ENCODE results near the gene WAS.
"Not testable (repeated sequence)": the region's sequence is repeated elsewhere in the genome, so short reads cannot be mapped to it uniquely, and the experiment has no call there.

The WAS gene

DNA sequence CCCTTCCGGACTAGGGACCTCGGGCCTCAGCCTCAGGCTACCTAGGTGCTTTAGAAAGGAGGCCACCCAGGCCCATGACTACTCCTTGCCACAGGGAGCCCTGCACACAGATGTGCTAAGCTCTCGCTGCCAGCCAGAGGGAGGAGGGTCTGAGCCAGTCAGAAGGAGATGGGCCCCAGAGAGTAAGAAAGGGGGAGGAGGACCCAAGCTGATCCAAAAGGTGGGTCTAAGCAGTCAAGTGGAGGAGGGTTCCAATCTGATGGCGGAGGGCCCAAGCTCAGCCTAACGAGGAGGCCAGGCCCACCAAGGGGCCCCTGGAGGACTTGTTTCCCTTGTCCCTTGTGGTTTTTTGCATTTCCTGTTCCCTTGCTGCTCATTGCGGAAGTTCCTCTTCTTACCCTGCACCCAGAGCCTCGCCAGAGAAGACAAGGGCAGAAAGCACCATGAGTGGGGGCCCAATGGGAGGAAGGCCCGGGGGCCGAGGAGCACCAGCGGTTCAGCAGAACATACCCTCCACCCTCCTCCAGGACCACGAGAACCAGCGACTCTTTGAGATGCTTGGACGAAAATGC is at the start of gene WAS:
WAS (plus strand) TSS at position 389 of the 572 bp plus-strand sequence; CDS start at position 444, 55 bp downstream.
- peak; percentile 31 for DNase-seq (ENCODE audit: low spot score)

DNA sequence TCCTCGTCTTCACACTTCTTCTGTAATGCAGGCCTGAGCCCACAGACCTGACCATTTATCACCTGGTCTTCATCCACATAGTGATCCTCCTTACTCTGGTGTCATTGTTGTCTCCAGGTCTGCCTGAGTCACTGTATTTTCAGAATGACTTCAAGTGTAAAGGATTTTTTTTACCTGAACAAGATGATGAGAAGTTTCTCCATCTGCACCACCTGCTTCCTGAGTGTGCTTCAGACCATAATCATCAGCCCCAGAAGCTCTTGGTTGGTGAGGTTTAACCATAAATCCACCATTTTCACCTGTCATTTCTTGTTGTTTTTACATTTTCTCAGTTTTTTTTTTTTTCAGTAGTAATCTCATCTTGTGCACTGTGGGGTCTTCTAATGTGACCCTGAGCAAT is 47.3 kb upstream of the WAS start:
- DNase-seq (ENCODE audit: low spot score) = no peak

DNA sequence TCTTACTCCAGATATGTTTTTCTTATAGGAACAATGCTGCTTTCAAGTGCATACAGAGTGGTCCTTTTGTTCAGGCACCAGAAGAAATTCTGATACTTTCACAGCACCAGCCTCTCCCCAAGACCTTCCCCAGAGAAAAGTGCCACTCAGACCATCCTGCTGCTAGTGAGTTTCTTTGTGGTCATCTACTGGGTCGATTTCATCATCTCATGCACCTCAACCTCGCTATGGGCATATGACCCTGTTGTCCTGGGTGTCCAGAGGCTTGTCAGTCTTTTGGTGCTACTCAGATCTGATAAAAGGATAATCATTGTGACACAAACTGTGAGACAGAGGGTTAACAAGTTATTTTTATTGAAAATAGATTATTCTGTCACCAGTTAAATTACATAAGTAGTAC is 46.8 kb upstream of the WAS start:
- no peak for DNase-seq (ENCODE audit: low spot score)

DNA sequence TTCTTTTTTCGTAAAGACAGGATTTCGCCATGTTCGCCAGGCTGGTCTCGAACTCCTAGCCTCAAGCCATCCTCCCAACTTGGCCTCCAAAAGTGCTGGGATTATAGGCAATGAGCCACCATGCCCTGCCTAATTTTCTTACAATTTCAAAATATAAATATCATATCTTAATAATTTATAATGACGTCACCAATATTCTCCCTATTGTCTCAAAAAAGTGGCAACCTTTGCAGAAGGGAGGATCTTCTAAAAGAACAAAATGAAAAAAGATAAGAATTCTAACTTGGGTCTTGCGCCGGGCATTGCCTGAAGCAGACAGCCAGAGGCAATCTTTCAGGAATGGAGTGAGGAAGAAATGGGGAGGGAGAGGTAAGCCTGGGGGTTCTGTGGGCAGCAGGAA is 37.9 kb upstream of the WAS start:
- no peak for DNase-seq (ENCODE audit: low spot score)

DNA sequence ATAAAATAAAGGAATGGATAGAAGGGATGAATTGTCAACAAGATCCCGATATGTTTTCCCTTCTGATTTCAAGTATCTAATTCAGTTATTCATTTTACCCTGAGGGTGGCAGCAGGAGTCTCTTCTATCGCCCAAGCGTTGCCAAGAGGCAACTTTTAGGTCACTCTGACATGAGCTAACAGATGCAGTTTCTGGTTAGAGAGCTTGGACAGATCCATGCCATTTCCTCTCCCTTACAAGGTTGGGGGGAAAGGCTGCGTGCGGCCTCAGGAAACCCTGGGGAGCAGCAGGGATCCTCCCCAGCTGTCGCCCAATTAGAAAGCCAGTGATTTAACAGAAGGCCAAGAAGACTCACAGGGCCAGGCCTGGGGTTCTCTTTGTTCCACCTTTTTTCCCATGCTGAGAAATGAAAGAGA is 35.3 kb upstream of the WAS start:
- DNase-seq (ENCODE audit: low spot score) = peak; percentile 79

DNA sequence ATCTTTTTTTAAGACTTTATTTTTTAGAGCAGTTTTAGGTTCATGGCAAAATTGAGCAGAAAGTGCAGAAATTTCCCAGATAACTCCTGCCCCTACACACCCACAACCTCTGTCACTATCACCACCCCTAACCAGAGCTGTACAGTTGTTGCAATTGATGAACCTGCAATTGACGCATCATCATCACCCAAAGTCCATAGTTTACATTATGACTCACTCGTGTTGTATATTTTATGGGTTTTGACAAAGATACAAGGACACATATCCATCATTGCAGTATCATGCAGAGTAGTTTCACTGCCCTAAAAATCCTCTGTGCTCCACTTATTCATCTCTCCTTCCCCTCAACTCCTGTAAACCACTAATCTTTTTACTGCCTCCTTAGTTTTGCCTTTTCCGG is 34.5 kb upstream of the WAS start:
- DNase-seq (ENCODE audit: low spot score) = no peak

DNA sequence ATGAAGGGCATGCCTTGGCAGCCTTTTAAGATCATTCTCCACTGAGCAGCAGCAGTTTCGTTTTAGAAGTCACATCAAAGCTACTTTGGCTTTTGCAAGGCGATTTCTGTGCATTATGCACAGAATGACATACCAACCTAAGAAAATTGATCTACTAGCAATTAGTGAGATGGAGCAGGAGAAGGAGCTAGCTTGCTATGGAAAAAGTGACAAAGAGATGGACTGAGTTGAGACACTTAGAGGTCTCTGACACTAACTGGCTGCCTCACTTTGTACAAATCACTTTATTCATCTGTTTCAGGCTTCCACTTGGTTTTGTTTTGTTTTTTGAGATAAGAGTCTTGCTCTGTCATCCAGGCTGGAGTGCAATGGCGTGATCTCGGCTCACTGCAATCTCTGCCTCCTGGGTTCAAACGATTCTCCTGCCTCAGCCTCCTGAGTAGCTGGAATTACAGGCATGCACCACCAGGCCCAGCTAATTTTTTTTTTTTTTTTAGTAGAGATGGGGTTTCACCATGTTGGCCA is 31.5 kb upstream of the WAS start:
- DNase-seq (ENCODE audit: low spot score) = not testable (repeated sequence)

DNA sequence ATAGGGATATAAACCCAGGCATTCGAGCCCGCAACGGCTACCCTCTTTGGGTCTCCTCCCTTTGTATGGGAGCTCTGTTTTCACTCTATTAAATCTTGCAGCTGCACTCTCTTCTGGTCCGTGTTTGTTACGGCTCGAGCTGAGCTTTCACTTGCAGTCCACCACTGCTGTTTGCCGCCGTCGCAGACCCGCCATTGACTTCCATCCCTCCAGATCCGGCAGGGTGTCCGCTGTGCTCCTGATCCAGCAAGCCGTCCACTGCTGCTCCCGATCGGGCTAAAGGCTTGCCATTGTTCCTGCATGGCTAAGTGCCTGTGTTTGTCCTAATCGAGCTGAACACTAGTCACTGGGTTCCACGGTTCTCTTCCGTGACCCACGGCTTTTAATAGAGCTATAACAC is 28.9 kb upstream of the WAS start:
- DNase-seq (ENCODE audit: low spot score) = not testable (repeated sequence)

DNA sequence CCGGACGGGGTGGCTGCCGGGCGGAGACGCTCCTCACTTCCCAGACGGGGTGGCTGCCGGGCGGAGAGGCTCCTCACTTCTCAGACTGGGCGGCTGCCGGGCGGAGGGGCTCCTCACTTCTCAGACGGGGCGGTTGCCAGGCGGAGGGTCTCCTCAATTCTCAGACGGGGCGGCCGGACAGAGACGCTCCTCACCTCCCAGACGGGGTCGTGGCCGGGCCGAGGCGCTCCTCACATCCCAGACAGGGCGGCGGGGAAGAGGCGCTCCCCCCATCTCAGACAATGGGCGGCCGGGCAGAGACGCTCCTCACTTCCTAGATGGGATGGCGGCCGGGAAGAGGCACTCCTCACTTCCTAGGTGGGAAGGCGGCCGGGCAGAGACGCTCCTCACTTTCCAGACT is 23.9 kb upstream of the WAS start:
- not testable (repeated sequence) for DNase-seq (ENCODE audit: low spot score)

DNA sequence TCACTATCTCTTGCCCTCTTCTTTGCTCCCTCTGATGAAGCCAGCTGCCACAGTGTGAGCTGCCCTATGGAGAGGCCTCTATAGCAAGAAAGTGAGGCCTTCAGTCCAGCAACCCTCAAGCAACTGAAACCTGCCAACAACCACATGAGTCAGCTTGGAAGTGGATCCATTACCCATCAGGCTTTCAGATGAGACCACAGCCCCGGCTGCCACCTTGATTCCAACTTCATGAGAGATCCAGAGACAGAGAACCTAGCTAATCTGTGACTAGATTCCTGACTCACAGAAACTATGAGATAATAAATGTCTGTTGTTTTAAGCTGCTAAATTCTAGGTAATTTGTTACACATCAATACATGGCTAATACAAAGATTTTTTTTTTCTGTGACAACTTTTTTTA is 20.4 kb upstream of the WAS start:
- no peak for DNase-seq (ENCODE audit: low spot score)

DNA sequence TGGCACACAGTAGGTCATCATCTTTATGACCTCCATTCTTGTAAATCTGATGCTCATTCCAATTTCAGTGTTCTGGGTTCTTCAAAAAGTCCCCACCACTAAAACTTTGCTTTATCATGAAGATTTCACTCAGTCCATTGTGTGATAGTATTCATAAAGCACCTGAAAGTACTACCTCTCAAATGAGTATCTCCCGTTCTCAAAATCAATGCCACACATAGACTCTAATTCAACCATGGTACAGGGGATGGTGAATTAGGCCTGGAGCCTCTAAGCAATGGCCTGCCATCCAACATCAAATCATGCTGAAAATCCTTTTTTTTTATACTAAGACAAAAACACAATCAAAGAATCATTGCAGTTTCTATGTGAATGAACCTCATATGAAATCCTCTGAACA is 19.4 kb upstream of the WAS start:
- no peak for DNase-seq (ENCODE audit: low spot score)

DNA sequence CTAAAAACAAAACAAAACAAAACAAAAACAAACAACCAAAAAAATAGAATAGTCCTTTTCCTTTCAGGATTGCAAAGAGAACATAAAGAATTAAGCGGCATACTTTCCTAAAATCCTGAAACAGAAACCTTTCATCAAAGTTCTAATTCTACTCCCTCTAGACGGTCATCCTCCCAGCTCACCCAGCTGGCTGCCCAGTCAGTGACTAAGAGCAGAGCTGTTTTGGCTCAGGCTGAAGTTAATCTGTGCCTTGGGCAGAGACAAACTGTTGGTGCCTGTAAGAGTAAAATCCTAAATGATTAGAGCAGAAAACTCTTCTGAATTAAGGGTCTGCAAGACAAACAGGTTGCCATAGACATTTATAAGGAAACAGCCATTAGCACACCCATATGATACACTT is 17.6 kb upstream of the WAS start:
- no peak for DNase-seq (ENCODE audit: low spot score)

DNA sequence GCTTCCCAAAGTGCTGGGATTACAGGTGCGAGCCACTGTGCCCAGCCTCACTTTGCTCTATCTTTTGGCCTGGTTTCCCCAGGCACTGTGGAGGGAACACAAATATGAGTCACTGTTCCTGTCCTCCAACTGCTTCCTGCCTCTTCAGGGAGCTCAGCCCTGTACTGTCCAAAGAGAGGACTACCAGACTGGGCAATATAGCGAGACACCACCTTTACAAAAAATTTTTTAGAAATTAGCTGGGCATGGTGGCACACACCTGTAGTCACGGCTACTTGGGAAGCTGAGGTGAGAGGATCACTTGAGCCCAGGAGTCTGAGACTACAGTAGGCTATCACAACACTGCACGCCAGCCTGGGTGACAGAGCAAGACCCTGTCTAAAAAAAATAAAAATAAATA is 16.9 kb upstream of the WAS start:
- DNase-seq (ENCODE audit: low spot score) = no peak

DNA sequence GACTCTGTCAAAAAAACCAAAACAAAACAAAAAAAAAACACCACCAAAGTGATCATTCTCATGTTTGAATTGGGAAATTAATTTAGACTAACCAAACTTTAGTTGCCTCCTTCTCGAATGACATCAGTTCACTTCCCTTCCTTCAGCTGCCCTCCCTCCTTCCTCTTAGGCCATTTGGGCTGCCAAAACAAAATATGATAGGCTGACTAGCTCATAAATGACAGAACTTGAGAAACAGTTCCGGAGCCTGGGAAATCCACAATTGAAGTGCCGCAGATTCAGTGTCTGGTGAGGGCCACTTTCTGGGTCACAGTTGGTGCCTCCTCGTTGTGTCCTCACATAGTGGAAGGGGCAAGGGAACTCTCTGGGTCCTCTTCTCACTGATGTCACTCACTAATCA is 16.1 kb upstream of the WAS start:
- no peak for DNase-seq (ENCODE audit: low spot score)

DNA sequence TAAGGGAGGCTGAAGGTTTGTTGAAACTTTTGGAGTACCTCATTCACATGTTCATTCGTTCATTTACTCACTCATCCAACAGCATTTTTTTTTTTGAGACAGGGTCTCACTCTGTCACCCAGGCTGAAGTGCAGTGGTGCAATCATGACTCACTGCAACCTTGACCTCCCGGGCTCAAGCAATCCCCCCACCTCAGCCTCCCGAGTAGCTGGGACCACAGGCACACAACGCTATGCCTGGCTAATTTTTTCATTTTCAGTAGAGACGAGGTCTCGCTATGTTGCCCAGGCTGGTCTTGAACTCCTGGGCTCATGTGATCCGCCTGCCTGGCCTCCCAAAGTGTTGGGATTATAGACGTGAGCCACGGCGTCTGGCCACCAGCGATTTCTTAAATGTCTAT is 15.4 kb upstream of the WAS start:
- not testable (repeated sequence) for DNase-seq (ENCODE audit: low spot score)

DNA sequence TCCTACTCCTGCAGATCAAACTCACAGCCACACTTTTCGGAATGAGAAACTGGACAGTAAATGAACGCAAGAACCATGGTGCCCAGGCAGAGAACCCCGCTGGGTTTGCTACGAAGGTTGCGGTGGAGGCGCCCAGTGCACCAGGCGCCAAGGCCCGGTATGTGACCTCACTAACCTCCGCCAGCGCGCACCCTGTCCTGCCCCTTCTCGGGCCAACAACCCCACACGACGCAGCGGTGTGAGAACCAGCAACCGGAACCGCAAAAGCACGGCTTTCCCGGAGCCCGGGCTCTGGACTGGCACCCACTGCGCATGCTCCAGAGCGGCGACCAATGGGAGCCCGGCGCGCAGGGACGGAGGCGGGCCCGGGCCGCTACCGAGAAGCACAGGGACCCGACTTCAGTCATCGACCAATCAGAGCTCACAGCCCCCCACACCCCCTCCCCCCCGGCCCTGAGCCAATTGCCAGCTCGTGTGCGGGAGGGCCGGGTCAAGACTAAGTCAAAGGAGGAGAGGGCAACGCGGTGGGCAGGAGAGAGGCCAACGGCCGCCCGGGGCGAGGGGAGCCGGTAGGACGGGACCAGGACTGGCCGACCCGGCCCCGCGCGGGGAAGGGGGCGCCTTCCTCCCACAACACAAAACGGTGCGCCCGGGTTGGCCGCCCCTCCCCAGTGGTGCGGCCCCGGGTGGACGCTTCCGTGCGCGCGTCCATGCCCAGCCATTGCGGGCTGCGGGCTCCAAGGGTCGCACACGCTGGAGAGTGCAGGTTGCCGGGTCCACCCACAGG is 7.3 kb upstream of the WAS start:
- peak; percentile 88 for DNase-seq (ENCODE audit: low spot score)

DNA sequence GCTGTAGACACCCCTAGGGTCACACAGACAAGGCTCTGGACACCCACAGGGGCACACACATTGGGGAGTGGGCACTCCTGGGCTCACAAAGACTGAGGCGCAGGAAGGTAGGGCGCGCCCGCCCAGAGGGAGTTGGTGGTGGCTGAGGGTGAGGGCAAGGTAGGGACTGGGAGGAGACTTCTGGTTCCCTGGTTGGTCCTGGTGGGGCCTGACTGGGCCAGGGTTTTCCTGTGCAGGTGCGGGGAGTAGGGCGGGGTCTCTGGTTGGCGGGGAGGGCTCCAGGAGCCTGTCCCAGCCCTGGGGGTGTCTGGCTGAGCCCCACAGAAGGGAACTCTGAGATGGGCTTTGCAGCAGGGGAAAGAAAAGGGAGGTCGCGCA is 6.7 kb upstream of the WAS start:
- no peak for DNase-seq (ENCODE audit: low spot score)

DNA sequence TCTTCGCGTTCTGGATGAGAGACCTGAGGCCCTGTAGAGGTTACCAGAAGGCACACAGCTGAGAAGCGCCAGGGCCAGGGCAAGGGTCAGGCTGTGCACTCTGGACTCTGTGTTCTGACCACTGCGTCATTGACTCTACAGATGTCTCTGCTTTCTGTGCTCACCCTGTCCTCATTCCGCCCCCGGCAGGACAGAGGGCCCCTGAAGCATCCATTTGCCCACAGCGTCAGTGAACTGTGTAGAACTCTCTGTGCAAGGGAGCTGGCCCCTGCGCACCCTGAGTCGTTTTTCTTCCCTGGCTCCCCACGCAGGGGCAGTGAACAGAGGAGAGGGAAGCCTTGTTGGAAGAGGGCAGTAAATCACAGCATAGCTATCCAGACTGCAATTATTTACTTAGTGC is 6.1 kb upstream of the WAS start:
- DNase-seq (ENCODE audit: low spot score) = no peak

DNA sequence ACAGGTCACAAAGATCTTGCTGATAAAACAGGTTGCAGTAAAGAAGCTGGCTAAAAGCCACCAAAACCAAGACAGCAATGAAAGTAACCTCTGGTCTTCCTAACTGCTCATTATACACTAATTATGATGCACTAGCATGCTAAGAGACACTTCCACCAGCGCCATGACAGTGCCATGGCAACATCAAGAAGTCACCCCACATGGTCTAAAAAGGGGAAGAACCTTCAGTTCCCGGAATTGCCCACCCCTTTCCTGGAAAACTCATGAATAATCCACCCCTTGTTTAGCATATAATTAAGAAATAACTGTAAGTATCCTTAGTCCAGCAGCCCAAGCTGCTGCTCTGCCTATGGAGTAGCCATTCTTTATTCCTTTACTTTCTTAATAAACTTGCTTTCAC is 3.1 kb upstream of the WAS start:
- DNase-seq (ENCODE audit: low spot score) = not testable (repeated sequence)

DNA sequence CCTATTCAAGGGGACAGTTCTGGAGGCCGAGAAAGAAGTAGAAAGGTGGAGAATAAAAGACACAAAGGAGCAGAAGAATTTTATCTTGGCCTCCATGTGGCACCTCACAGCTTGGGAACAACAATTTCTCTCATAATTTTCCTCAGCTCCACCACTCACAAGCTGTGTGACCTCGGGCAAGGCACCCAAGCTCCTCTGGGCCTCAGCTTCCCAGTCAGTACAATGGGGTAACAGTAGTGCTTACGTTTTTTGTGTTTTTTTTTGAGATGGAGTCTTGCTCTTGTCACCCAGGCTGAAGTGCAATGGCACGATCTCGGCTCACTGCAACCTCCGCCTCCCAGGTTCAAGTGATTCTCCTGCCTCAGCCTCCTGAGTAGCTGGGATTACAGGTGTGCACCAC is 2.7 kb upstream of the WAS start:
- not testable (repeated sequence) for DNase-seq (ENCODE audit: low spot score)

DNA sequence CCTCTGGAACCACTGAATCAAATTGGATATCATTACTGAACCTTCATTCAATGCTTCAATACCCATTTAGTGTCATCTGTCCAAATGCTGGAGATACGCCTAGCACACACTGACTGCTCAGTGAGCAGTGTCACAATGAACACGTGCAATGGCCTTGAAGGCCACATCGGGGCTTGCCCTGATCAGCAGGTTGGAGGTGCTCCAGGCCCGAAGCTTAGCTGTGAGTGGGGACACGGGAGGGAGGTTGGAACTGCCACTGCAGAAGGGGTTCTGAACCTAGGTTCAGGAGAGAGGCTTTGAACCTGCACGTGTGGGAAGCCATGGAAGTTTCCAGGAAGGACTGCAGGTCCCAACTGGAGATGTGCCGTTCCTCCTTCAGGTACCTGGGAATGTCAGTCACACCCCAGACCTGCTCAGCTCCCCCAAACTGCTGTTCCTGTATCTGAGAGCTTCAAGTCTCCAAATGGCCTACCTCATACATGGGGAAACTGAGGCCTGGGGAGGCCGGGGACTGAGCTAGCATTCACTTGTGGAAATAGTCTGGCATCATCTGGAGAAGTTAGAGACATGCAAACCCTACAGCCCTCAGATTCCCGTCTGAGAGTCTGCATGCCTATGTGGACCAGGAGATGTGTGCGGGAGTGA is 1.9 kb upstream of the WAS start:
- no peak for DNase-seq (ENCODE audit: low spot score)

DNA sequence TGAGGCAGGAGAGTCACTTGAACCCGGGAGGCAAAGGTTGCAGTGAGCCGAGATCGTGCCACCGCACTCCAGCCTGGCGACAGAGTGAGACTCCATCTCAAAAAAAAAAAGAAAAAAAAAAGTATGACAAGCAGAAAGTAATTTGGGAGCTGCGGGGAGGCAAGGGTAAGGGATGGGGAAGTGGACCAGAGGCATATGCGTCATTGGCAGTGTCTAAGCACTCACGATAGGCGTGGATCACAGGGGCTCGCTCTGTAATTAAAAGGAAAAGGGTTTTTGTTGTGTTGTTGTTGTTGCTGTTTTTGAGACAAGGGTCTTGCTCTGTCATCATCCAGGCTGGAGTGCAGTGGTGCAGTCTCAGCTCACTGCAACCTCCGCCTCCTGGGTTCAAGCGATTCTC is 804 bp upstream of the WAS start:
- peak; percentile 22 for DNase-seq (ENCODE audit: low spot score)

DNA sequence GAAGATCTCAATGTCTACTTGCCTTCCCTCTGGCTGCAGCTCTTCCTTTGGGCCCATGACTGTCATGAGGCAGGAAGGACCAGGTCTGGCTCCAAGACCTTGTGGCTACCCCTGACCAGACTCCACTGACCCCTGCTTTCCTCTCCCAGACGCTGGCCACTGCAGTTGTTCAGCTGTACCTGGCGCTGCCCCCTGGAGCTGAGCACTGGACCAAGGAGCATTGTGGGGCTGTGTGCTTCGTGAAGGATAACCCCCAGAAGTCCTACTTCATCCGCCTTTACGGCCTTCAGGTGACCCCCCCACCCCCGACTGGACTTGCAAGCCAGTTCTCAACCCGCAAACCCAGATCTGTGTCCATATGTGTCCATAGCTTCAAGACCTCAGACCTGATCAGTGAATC is 535 bp downstream of the WAS start:
- DNase-seq (ENCODE audit: low spot score) = no peak
